Keratinocyte (primary cell): ENCODE measurements around the gene INSRR. TPM values are rescaled to one million over a fixed set of nuclear protein-coding genes. Genes with fewer than 3 reads are reported as not detected.

ENCODE experiments used
- DNase-seq: peaks from one replicate; pipeline ENCODE4 v3.0.0-alpha.2; 2011; ENCODE audit warnings: low read depth, missing footprints, low spot score
- FAIRE-seq: peaks from 2 replicates; lab custom pipeline; 2011; peaks lifted over from hg19 to GRCh38; lab: Jason Lieb, UNC
- H2AFZ ChIP-seq: 2 replicates; pipeline ENCODE4 v1.6.0; 2012; ENCODE audit warnings: low read length, control low read depth, inconsistent platforms; ENCODE audit not compliant: control insufficient read depth
- H3K27ac ChIP-seq: 2 replicates; pipeline ENCODE4 v1.5.1; 2011; ENCODE audit warnings: low read length; ENCODE audit not compliant: control insufficient read depth, insufficient read depth
- H3K27me3 ChIP-seq: 3 replicates; pipeline ENCODE4 v1.6.0; 2011; ENCODE audit warnings: low read length; ENCODE audit not compliant: control insufficient read depth, insufficient read depth; ENCODE audit errors: extremely low read depth
- H3K36me3 ChIP-seq, 2 experiments: 2 replicates in 1 of 2; 3 replicates in 1 of 2; pipeline ENCODE4 v1.5.1; 2011; ENCODE audit warnings: low read length in 2 of 2, mild to moderate bottlenecking in 1 of 2; ENCODE audit not compliant: control insufficient read depth in 2 of 2, insufficient read depth in 2 of 2; ENCODE audit errors: extremely low read depth in 1 of 2
- H3K4me1 ChIP-seq: 3 replicates; pipeline ENCODE4 v1.5.1; 2011; ENCODE audit warnings: low read length; ENCODE audit not compliant: control insufficient read depth, insufficient read depth; ENCODE audit errors: extremely low read depth
- H3K4me2 ChIP-seq: 3 replicates; pipeline ENCODE4 v1.6.0; 2011; ENCODE audit warnings: low read depth, low read length; ENCODE audit not compliant: control insufficient read depth, insufficient read depth; ENCODE audit errors: extremely low read depth
- H3K4me3 ChIP-seq, 3 experiments: fragments of 200-600 bp in 1 of 3; sonication (generic) in 1 of 3; 2 replicates in 2 of 3; 3 replicates in 1 of 3; pipeline ENCODE4 v1.5.1; 2011 to 2016; ENCODE audit warnings: low read length in 3 of 3, mild to moderate bottlenecking in 3 of 3, control low read depth in 2 of 3, inconsistent platforms in 1 of 3, low read depth in 1 of 3, mixed read lengths in 1 of 3, mixed run types in 1 of 3, moderate library complexity in 1 of 3; ENCODE audit not compliant: control insufficient read depth in 2 of 3, insufficient read depth in 2 of 3; ENCODE audit errors: extremely low read depth in 1 of 3
- H3K79me2 ChIP-seq: 2 replicates; pipeline ENCODE4 v1.6.0; 2012; ENCODE audit warnings: low read length; ENCODE audit not compliant: control insufficient read depth, insufficient read depth
- H3K9ac ChIP-seq: 3 replicates; pipeline ENCODE4 v1.6.0; 2011; ENCODE audit warnings: low read length; ENCODE audit not compliant: control insufficient read depth, insufficient read depth; ENCODE audit errors: extremely low read depth
- H3K9me1 ChIP-seq: 3 replicates; pipeline ENCODE4 v1.6.0; 2011; ENCODE audit warnings: low read length; ENCODE audit not compliant: control insufficient read depth, insufficient read depth; ENCODE audit errors: extremely low read depth
- H3K9me3 ChIP-seq: 2 replicates; pipeline ENCODE4 v1.5.1; 2012; ENCODE audit warnings: low read depth, low read length; ENCODE audit not compliant: control insufficient read depth
- H4K20me1 ChIP-seq: 3 replicates; pipeline ENCODE4 v1.6.0; 2011; ENCODE audit warnings: low read length; ENCODE audit not compliant: control insufficient read depth, insufficient read depth; ENCODE audit errors: extremely low read depth
- EZH2 ChIP-seq: IDR thresholded peaks from one replicate; pipeline ENCODE4 v1.6.1; 2012; ENCODE audit warnings: inconsistent platforms, mild to moderate bottlenecking, low read length, moderate library complexity
- dilution Hi-C: fragments of 300-500 bp; cut with MboI; formaldehyde crosslinking; loops from one replicate; pipeline ENCODE4 v1.7.0; 2020; ENCODE audit warnings: low sequenced_read_pairs; ENCODE audit not compliant: extremely low pct_ligation_motif_present
- polyA plus RNA-seq, 5 experiments: library from polyadenylated mRNA; depleted of rRNA in 3 of 5; stranded (reverse) in 3 of 5; stranded (forward) in 1 of 5; unstranded in 1 of 5; fragments of >200 nt; gene quantifications; 1 replicate in 1 of 5; 2 replicates in 3 of 5; 3 replicates in 1 of 5; pipeline versions ENCODE4 v1.2.1 to v1.2.3, GENCODE V29; 2011 to 2012; ENCODE audit warnings: missing spikeins in 2 of 5, low read depth in 1 of 5, low replicate concordance in 1 of 5
- TF ChIP-seq, protein P1 (sequence below), 3 experiments: IDR thresholded peaks in 1 of 3; conservative IDR thresholded peaks in 1 of 3; optimal IDR thresholded peaks in 1 of 3; 2 replicates in 2 of 3; 3 replicates in 1 of 3; pipeline versions ENCODE3 to v1.5.1; 2011; ENCODE audit warnings: low read length in 3 of 3, mild to moderate bottlenecking in 3 of 3, moderate library complexity in 2 of 3, control low read depth in 1 of 3, inconsistent platforms in 1 of 3; ENCODE audit not compliant: insufficient read depth in 2 of 3; ENCODE audit errors: extremely low read depth in 1 of 3

INSRR gene
- polyA plus RNA-seq, 1 donor (not counting 4 experiments of a cell fraction or from before 2014, with no cell fraction given), result not detected

DNA sequence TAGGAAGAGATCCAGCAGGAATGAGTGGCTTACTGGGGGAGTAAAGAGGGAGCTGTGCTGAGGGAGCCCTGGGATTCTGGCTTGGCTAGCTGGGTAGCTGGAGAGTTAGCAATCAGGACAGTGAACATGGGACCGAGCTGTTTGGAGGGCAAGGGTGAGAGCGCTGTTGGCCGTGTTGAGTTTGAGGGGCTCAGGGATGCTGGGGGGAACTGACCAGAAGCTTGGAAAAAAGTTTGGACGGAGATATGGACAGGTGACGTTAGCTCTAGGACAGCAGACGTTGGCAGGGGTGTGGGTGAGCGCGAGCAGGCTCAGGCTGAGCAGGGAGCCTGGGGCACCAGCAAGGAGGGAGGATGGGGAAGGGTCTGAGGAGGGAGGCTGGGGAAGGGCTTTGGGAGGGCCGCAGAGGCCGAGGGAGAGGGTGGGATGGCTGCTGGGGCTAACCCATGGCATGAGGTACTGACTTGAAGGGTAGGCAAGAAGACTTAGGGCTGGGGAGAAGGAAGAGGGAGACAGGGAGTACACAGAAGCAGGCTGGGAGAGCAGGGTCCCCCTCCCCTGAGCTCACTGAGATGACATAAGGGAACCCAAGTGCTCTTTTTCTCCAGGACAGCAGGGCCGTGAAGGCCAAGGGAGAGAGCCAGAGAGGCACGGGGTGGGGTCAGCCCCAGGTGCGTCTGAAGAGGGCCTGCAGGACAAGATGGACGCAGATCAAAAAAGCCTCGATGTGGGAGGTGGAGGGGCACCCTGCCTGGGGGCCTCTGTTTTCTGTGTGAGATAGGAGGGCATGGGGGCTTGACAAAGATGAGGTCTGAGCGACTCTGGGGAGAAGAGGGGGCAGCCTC lies 50.5 kb downstream of the INSRR start:
- peaks cover 23% of the 10 kb centered on the region for H3K4me1 ChIP-seq
- H3K27ac ChIP-seq, result no peak overlapping the region
- DNase-seq (no peak), FAIRE-seq (no peak)
- H3K4me3 ChIP-seq, result no peak overlapping the region
- H2AFZ ChIP-seq, result no peak overlapping the region
- H3K4me2 ChIP-seq, result no peak overlapping the region
- no peaks in the 10 kb centered on the region for H4K20me1 ChIP-seq
- TF ChIP-seq EZH2, result no peak
- TF ChIP-seq, protein P1, sequence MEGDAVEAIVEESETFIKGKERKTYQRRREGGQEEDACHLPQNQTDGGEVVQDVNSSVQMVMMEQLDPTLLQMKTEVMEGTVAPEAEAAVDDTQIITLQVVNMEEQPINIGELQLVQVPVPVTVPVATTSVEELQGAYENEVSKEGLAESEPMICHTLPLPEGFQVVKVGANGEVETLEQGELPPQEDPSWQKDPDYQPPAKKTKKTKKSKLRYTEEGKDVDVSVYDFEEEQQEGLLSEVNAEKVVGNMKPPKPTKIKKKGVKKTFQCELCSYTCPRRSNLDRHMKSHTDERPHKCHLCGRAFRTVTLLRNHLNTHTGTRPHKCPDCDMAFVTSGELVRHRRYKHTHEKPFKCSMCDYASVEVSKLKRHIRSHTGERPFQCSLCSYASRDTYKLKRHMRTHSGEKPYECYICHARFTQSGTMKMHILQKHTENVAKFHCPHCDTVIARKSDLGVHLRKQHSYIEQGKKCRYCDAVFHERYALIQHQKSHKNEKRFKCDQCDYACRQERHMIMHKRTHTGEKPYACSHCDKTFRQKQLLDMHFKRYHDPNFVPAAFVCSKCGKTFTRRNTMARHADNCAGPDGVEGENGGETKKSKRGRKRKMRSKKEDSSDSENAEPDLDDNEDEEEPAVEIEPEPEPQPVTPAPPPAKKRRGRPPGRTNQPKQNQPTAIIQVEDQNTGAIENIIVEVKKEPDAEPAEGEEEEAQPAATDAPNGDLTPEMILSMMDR (optimal IDR thresholded peaks at IDR 0.05 in 1 of 3, IDR thresholded peaks at IDR 0.05 in 1 of 3, conservative IDR thresholded peaks at IDR 0.05 in 1 of 3; ENCODE audit: extremely low read depth in 1 of 3, insufficient read depth in 2 of 3, low read length in 3 of 3), result no peak
- dilution Hi-C loops, result no loop called here
- H3K9me1 ChIP-seq, result no peaks in the 10 kb centered on the region
- no peak overlapping the region for H3K9ac ChIP-seq
- no peaks in the 10 kb centered on the region for H3K79me2 ChIP-seq
- no peaks in the 10 kb centered on the region for H3K9me3 ChIP-seq
- no peaks in the 10 kb centered on the region for H3K27me3 ChIP-seq
- peaks cover 0 to 4% of the 10 kb centered on the region in 2 experiments for H3K36me3 ChIP-seq

GRCh38 chr1:156807627-156808026 lies 51.3 kb downstream of the INSRR start:
- TF ChIP-seq, protein P1 (optimal IDR thresholded peaks at IDR 0.05 in 1 of 3, IDR thresholded peaks at IDR 0.05 in 1 of 3, conservative IDR thresholded peaks at IDR 0.05 in 1 of 3; ENCODE audit: extremely low read depth in 1 of 3, insufficient read depth in 2 of 3, low read length in 3 of 3), result no peak
- TF ChIP-seq EZH2, result no peak

More at GRCh38 chr1:156807627-156808026, 51.3 kb downstream of the INSRR start:
- Histone ChIP-seq H4K20me1 (no peaks in the 10 kb centered on the region), H3K79me2 (no peaks in the 10 kb centered on the region), H3K4me1 (peaks cover 15% of the 10 kb centered on the region), H2AFZ (no peak overlapping the region), H3K9ac (no peak overlapping the region), H3K27ac (no peak overlapping the region), H3K36me3 (peaks cover 0 to 4% of the 10 kb centered on the region in 2 experiments), H3K9me1 (no peaks in the 10 kb centered on the region), H3K9me3 (no peaks in the 10 kb centered on the region), H3K27me3 (no peaks in the 10 kb centered on the region), H3K4me2 (no peak overlapping the region), H3K4me3 (no peak overlapping the region)
- dilution Hi-C loops, result no loop called here
- FAIRE-seq (no peak), DNase-seq (no peak)
